Fibroblast of the aortic adventitia (primary cell): ENCODE measurements around the gene GHRL. TPM values are rescaled to one million over a fixed set of nuclear protein-coding genes. Genes with fewer than 3 reads are reported as not detected.

Experiments used
- DNase-seq: peaks from one replicate; pipeline ENCODE4 v3.0.0-alpha.2; 2010; ENCODE audit warnings: low read depth
- H3K4me3 ChIP-seq: 2 replicates; pipeline ENCODE4 v1.5.1; 2011; ENCODE audit warnings: low read depth, mild to moderate bottlenecking, control low read depth, low read length, moderate library complexity
- total RNA-seq: library from RNA; depleted of rRNA; stranded (reverse); fragments of >200 nt; gene quantifications from 2 replicates; pipeline ENCODE4 v1.2.3, GENCODE V29; 2012; ENCODE audit warnings: low replicate concordance
- TF ChIP-seq, protein P1 (sequence below): IDR thresholded peaks from 2 replicates; pipeline ENCODE4 v1.5.1; 2011; ENCODE audit warnings: mild to moderate bottlenecking, low read length, control low read depth, inconsistent platforms; ENCODE audit not compliant: insufficient read depth

Gene GHRL
- total RNA-seq, 1 donor, result not detected

DNA sequence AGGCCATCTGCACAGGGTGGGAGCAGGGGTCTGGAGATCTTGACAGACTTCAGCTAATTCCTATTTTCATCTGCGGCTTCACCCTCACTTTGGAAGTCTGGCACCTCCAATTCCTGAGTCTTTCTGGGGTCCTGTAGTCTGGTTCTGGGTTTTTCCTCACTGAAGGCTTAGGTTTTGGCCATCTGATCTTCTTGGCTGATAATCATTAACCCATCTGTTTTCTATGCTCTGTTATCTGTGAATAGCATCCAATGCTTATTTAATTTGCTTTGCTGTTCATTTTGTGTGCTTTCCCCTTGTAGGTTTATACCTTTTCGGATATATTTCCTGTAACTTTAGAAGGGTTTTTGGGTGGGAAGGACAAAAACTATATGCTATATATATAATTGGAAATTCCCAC lies 26.9 kb downstream of the GHRL start:
- DNase-seq, result no peak
- H3K4me3 ChIP-seq, result no peak overlapping the region
- TF ChIP-seq, protein P1, sequence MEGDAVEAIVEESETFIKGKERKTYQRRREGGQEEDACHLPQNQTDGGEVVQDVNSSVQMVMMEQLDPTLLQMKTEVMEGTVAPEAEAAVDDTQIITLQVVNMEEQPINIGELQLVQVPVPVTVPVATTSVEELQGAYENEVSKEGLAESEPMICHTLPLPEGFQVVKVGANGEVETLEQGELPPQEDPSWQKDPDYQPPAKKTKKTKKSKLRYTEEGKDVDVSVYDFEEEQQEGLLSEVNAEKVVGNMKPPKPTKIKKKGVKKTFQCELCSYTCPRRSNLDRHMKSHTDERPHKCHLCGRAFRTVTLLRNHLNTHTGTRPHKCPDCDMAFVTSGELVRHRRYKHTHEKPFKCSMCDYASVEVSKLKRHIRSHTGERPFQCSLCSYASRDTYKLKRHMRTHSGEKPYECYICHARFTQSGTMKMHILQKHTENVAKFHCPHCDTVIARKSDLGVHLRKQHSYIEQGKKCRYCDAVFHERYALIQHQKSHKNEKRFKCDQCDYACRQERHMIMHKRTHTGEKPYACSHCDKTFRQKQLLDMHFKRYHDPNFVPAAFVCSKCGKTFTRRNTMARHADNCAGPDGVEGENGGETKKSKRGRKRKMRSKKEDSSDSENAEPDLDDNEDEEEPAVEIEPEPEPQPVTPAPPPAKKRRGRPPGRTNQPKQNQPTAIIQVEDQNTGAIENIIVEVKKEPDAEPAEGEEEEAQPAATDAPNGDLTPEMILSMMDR, result no peak

DNA sequence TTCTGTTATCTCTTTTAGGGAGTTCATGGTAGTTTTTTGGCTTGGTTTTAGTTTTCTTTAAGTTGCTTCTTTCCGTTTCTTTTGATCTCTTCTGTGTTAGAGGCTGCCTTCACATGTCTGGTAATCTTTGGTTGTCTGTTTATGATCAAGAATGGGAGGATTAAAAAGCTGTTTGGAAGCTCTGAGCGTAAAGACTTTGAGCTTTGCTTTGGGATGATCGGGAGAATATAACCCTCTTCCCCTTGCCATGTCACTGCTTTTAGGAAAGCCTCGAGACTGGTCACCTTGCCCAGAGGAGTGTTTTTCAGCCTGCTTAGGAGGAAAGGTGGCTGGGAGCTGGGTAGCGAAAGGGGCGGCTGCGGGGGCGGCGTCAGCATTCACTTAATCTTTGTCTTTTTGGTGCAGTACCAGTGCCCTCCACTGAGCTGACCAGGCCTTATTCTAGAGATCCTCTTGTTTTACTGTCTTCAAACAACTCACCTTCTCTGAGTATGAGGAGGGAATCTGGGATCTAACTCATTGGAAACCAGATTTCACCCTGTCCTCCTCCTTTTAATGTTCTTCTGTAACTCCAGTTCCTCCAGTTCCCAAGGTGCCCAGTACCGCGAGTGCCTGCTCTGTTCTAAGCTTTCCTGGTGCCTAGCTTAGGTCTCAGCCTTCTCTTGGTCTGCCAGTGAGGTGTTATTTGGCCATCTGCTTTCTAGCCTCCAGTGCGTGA lies 28.9 kb downstream of the GHRL start:
- peak; percentile 46 for DNase-seq
- TF ChIP-seq, protein P1, result peak; percentile 61
- H3K4me3 ChIP-seq, result no peak overlapping the region

DNA sequence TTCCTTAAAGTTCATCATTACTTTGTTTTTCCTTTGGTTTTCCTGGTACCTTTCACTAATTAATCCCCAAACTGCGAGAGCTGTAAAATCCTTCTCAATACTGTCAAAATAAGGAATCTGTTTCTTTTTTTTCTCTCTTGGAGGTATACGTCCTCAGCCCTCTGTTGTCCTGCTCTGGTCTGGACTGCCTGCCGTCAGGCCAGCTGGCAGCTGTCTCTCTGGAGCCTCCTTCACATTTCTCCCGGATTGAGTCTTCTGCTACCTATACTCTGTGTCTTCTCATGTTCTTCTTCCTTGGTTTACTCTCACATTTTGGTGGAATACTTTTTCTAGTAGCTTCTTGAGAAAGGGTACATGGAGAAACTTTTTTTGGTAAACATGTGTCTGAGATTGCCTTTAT lies 30.7 kb downstream of the GHRL start:
- TF ChIP-seq, protein P1, result no peak
- H3K4me3 ChIP-seq, result no peak overlapping the region
- DNase-seq, result no peak

DNA sequence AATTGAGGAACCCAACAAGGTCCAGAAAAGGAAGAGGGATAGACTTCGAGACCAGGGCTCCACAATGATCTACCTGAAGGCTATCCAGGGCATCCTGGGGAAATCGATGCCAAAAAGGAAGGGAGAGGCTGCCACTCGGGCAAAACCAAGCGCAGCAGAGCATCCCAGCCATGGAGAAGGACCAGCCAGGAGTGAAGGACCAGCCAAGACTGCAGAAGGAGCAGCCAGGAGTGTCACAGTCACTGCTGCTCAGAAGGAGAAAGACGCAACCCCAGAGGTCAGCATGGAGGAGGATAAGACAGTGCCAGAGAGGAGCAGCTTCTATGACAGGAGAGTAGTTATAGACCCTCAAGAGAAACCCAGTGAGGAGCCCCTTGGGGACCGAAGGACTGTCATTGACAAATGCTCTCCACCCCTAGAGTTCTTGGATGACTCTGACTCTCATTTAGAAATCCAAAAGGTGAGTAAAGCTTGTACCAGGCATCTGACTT lies 32.5 kb downstream of the GHRL start:
- no peak for DNase-seq

DNA sequence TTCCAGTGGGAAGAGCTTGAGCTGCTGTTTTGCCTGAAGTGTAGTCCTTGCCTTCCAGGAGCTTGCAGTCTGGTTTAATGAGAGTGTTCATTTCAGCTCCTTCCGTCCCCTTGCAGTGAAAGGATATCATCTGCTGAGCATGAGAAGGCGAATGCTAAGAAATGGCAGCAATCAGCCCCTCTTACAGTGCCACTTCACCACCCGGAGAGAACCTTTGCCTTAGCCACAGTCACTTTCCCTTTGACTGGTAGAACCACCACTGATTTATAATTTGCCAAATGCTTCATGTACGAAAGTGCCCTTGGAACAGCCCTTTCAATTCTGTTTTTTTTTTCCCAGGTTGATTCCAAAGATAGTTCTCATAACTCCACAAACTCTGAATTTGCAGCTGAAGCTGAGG lies 32.9 kb downstream of the GHRL start:
- TF ChIP-seq, protein P1, result no peak
- no peak overlapping the region for H3K4me3 ChIP-seq
- no peak for DNase-seq

More for the DNA sequence above, 32.5 kb downstream of the GHRL start:
- TF ChIP-seq, protein P1, result no peak
- H3K4me3 ChIP-seq, result no peak overlapping the region

DNA sequence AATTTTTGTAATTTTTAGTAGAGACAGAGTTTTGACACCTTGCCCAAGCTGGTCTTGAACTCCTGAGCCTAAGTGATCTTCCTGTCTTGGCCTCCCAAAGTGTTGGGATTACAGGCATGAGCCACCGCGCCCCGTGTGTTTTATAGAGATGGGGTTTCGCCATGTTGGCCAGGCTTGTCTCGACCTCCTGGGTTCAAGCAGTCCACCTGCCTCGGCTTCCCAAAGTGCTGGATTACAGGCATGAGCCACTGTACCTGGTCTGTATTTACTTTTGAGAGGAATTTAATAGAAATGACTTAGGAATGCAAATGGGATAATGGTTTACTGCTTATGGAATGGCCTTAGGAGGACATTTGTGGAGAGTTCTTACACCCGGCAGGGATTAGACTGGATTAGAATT lies 33.7 kb downstream of the GHRL start:
- H3K4me3 ChIP-seq, result no peak overlapping the region
- TF ChIP-seq, protein P1, result no peak
- no peak for DNase-seq

DNA sequence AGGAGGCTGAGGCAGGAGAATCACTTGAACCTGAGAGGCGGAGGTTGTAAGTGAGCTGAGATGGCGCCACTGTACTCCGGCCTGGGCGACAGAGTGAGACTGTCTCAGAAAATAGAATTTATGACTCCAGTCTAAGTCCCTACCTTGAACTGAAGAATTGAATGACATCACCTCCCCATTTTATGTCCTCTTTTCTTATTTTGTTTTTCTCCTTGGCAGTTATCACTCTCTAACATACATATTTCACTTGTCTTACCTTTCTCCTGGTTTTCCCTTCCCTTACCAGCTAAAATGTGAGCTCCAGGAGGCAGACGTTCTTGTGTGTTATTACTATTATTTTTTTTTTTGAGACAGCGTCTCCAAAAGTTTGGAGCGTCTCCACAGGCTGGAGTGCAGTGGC lies 36.9 kb downstream of the GHRL start:
- TF ChIP-seq, protein P1, result no peak
- no peak for DNase-seq

More for the DNA sequence above, 36.9 kb downstream of the GHRL start:
- H3K4me3 ChIP-seq, result no peak overlapping the region
